Measurements from ENCODE around the gene ANGPTL7. TPM values are rescaled to one million over a fixed set of nuclear protein-coding genes. Genes with fewer than 3 reads are reported as not detected.

ANGPTL7 gene
- total RNA-seq, 4 donors from 2014 or later = 0.82 to 1.9 (median 0.88) TPM; not detected in 1

DNA sequence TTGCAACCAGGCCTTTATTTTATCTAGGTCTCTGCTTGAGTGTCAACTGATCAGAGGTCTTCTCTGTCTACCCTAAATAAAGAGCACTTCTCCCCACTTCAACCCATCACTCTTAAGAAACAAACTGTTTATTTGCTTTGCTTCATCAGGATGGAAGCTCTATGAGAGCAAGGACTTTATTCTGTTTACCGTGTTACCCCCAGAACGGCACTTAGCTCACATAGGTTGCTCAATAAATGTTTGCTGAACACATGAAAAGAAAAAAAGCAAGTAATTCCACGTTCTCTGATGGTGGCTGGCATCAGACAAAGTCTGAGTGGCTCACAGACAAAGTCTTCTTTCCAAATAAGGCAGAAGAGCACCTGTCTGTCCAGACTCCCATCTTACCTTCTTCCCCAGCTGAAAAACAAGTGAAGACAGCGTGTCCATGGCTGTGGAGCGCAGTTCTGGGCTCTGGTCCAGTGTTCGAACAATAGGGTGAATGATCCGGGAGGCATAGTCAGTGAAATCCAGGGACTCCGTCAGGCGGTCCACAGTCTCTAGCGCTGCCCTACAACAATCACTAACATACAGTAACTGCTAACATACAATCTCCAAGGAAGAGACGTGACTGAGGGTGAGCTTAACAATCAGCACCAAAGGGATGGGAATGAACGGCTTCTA lies 22.9 kb downstream of the ANGPTL7 start:
- no peak overlapping the region for H3K4me3 ChIP-seq
- H3K27ac ChIP-seq = no peak overlapping the region
- no peaks in the 10 kb centered on the region for H3K36me3 ChIP-seq
- no peak for TF ChIP-seq POLR2A (IDR thresholded peaks at IDR 0.05)
- TF ChIP-seq, protein P1, sequence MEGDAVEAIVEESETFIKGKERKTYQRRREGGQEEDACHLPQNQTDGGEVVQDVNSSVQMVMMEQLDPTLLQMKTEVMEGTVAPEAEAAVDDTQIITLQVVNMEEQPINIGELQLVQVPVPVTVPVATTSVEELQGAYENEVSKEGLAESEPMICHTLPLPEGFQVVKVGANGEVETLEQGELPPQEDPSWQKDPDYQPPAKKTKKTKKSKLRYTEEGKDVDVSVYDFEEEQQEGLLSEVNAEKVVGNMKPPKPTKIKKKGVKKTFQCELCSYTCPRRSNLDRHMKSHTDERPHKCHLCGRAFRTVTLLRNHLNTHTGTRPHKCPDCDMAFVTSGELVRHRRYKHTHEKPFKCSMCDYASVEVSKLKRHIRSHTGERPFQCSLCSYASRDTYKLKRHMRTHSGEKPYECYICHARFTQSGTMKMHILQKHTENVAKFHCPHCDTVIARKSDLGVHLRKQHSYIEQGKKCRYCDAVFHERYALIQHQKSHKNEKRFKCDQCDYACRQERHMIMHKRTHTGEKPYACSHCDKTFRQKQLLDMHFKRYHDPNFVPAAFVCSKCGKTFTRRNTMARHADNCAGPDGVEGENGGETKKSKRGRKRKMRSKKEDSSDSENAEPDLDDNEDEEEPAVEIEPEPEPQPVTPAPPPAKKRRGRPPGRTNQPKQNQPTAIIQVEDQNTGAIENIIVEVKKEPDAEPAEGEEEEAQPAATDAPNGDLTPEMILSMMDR (IDR thresholded peaks at IDR 0.05) = no peak
- no peak for DNase-seq
- H3K4me1 ChIP-seq = no peaks in the 10 kb centered on the region
- H3K9me3 ChIP-seq = no peaks in the 10 kb centered on the region
- no peaks in the 10 kb centered on the region for H3K27me3 ChIP-seq
- intact Hi-C loops (cut with DNase I; ENCODE audit: low total_unique reads) = no loop called here

DNA sequence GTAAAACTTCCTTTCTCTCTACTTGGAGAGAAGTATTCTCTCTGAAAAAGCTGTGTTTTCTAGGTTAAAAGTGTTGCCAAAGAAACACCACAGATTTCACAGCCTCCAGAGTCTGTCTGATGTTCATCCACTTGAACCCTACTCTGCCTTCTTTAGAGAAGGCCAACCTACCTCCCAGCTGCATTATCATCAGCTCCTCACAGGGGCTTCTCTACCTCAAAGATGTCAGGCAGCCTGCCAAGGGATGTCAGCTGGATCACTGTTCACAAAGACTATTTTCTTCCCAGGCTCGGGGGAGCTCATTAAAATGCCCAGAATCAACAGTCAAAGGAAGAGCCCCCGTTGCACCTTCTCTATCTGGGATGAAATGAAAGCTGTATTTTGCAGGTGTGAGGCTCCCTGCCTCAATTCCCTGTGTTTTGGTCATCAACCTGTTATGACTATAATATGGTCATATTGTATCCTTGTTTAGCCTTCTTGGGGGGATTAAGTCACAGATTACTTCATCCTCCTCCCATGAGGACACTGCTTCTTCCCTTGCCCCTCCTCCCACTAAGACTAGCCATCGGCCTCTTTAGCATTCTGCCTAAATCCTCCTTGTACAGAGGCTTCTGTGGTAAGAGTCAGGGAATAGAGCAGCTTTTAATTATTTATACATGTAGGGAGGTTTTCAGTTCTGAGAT lies 25.7 kb downstream of the ANGPTL7 start:
- DNase-seq = no peak
- Histone ChIP-seq H3K4me3 (no peak overlapping the region), H3K9me3 (no peaks in the 10 kb centered on the region), H3K4me1 (no peaks in the 10 kb centered on the region), H3K36me3 (no peaks in the 10 kb centered on the region), H3K27ac (no peak overlapping the region), H3K27me3 (no peaks in the 10 kb centered on the region)
- intact Hi-C loops (cut with DNase I; ENCODE audit: low total_unique reads) = no loop called here
- TF ChIP-seq, protein P1 (IDR thresholded peaks at IDR 0.05) = no peak

DNA sequence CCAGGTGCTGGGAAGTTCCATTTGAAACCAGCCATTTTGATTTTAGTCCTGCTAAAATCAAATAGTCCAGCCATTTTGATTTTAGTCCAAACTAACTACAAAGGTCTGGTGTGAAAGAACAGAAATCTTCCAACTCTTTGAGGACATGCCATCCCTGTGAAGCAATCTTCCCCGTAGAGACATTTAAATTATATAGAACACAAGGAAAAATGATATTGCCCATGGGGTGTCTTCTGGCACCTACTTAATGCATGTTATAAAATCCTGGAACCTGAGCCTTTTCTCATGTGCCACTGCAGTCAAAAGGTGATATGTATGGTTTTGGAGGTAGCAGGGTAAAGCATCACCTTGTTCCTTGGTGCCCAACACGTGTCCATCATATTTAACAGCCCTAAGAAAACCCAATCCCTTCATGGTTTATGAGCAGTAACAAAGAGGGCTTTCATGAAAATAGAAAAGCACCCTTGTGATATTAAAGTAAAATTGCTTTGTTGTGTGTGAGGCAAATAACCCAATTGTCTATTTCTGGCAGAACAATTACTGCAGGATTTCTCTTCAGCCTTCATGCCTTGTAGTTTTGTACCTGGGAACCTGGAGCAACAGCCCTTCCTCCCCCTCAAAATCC lies 26.3 kb downstream of the ANGPTL7 start:
- DNase-seq = no peak
- no peaks in the 10 kb centered on the region for H3K9me3 ChIP-seq
- intact Hi-C loops (cut with DNase I; ENCODE audit: low total_unique reads) = no loop called here
- TF ChIP-seq, protein P1 (IDR thresholded peaks at IDR 0.05) = no peak
- TF ChIP-seq POLR2A (IDR thresholded peaks at IDR 0.05) = no peak
- no peak overlapping the region for H3K4me3 ChIP-seq
- no peaks in the 10 kb centered on the region for H3K27me3 ChIP-seq
- no peak overlapping the region for H3K27ac ChIP-seq
- H3K4me1 ChIP-seq = no peaks in the 10 kb centered on the region
- H3K36me3 ChIP-seq = no peaks in the 10 kb centered on the region

DNA sequence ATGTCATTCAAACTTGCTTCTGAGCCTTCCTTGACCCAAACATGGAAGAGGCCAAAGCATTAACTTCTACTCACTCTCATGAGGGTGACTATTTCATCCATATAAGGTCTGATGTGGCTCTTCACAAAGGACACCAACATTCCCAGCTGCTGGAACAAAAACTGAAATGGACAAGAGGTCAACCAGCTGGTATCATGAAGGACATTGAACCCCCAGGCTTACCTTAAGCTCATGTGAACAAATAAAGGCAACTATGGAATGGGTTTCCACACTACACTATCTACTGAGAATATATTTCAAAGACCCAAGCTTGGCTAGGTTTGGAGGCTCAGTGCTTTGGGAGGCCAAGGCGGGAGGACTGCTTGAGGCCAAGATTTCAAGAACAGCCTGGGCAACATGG lies 26.9 kb downstream of the ANGPTL7 start:
- TF ChIP-seq POLR2A (IDR thresholded peaks at IDR 0.05) = no peak
- TF ChIP-seq, protein P1 (IDR thresholded peaks at IDR 0.05) = no peak
- no peak for DNase-seq
- H3K9me3 ChIP-seq = no peaks in the 10 kb centered on the region
- intact Hi-C loops (cut with DNase I; ENCODE audit: low total_unique reads) = no loop called here
- no peak overlapping the region for H3K27ac ChIP-seq
- no peaks in the 10 kb centered on the region for H3K4me1 ChIP-seq
- H3K36me3 ChIP-seq = no peaks in the 10 kb centered on the region
- no peaks in the 10 kb centered on the region for H3K27me3 ChIP-seq
- no peak overlapping the region for H3K4me3 ChIP-seq
